K562 (cell line): ENCODE results near the gene TTLL11. TPM values are rescaled to one million over a fixed set of nuclear protein-coding genes. Genes with fewer than 3 reads are reported as not detected.
A peak's percentile ranks its signal among the peaks of the same experiment; 100 is the strongest.

Experiments
- ATAC-seq: fragments of 200-7000 bp; cut with Tn5 transposase; 3 replicates; pipeline ENCODE4 v1.9.1; 2020; ENCODE audit warnings: moderate library complexity
- BruUV-seq: library from RNA; stranded (reverse); fragments of 400-500 nt; replicated peaks from 2 replicates; lab custom pipeline; 2021; lab: Mats Ljungman, UMichigan
- CTCF ChIA-PET: fragments of 300-600 bp; formaldehyde crosslinking; extraction: SDS; loops from one replicate; lab custom pipeline; 2021; ENCODE audit warnings: low intra/inter-chr PET ratio; lab: Yijun Ruan, JAX
- POLR2A ChIA-PET: fragments of 300-600, 350-650 bp; sonication (Branson Sonifier 250); formaldehyde crosslinking; extraction: SDS; loops from one replicate; lab custom pipeline; 2021; ENCODE audit warnings: antibody characterized with exemption, inconsistent platforms; lab: Yijun Ruan, JAX
- DNase-seq, 4 experiments: peaks; one replicate each; pipeline versions ENCODE4 v3.0.0 to v3.0.0-alpha.2; 2011 to 2018; ENCODE audit warnings: low spot score in 3 of 4, mixed read lengths in 3 of 4; ENCODE audit errors: extremely low read depth in 1 of 4
- FAIRE-seq: peaks from 2 replicates; lab custom pipeline; 2011; peaks lifted over from hg19 to GRCh38; lab: Jason Lieb, UNC
- H2AFZ ChIP-seq: 2 replicates; pipeline ENCODE4 v1.6.0; 2011; ENCODE audit warnings: low read depth, low read length, control low read depth, inconsistent platforms
- H3K27ac ChIP-seq: fragments of 200-600 bp; 3 replicates; pipeline ENCODE4 v1.8.0; 2011; ENCODE audit warnings: low read depth, mild to moderate bottlenecking, control low read depth, inconsistent platforms, low read length, moderate library complexity, mixed read lengths; ENCODE audit errors: extremely low read depth
- H3K27me3 ChIP-seq, 2 experiments: fragments of 300-600 bp in 1 of 2; 2 replicates in 1 of 2; 3 replicates in 1 of 2; pipeline versions ENCODE4 v1.6.0 to v1.8.0; 2011; ENCODE audit warnings: inconsistent platforms in 2 of 2, low read length in 2 of 2, mild to moderate bottlenecking in 1 of 2, mixed read lengths in 1 of 2, moderate library complexity in 1 of 2; ENCODE audit not compliant: control insufficient read depth in 2 of 2, insufficient read depth in 2 of 2
- H3K36me3 ChIP-seq: fragments of 300-600 bp; 3 replicates; pipeline ENCODE4 v1.8.0; 2011; ENCODE audit warnings: mild to moderate bottlenecking, low read length, inconsistent platforms; ENCODE audit not compliant: control insufficient read depth, insufficient read depth
- H3K4me1 ChIP-seq, 2 experiments: fragments of 200-600 bp in 1 of 2; replicated peaks in 1 of 2; 2 replicates in 1 of 2; 3 replicates in 1 of 2; pipeline versions ENCODE4 v1.5.1 to v1.8.0; 2011; ENCODE audit warnings: inconsistent platforms in 2 of 2, low read length in 2 of 2, mild to moderate bottlenecking in 1 of 2, mixed read lengths in 1 of 2, moderate library complexity in 1 of 2; ENCODE audit not compliant: control insufficient read depth in 2 of 2, insufficient read depth in 2 of 2
- H3K4me2 ChIP-seq: 2 replicates; pipeline ENCODE4 v1.6.1; 2011; ENCODE audit warnings: low read length, control low read depth, inconsistent platforms, mixed read lengths; ENCODE audit not compliant: insufficient read depth
- H3K4me3 ChIP-seq: fragments of 200-600 bp; sonication (generic), shearing (Covaris generic); 2 replicates; pipeline ENCODE4 v1.5.1; 2016; ENCODE audit warnings: control low read depth, inconsistent platforms
- H3K79me2 ChIP-seq: fragments of 200-600 bp; 3 replicates; pipeline ENCODE4 v1.8.0; 2011; ENCODE audit warnings: low read length, inconsistent platforms; ENCODE audit not compliant: control insufficient read depth, insufficient read depth
- H3K9ac ChIP-seq, 2 experiments: 2 replicates each; pipeline versions ENCODE4 v1.6.0 to v1.6.1; 2011; ENCODE audit warnings: low read depth in 2 of 2, low read length in 2 of 2, control low read depth in 1 of 2, inconsistent platforms in 1 of 2, mild to moderate bottlenecking in 1 of 2, mixed read lengths in 1 of 2; ENCODE audit not compliant: insufficient read depth in 1 of 2
- H3K9me1 ChIP-seq: one replicate; pipeline ENCODE4 v1.6.0; 2011; ENCODE audit warnings: inconsistent platforms, mild to moderate bottlenecking, low read length, moderate library complexity; ENCODE audit not compliant: control insufficient read depth, insufficient read depth
- H3K9me3 ChIP-seq: replicated peaks from 2 replicates; pipeline ENCODE4 v1.5.1; 2011; ENCODE audit warnings: low read depth, low read length, inconsistent platforms; ENCODE audit not compliant: control insufficient read depth, insufficient read depth
- H4K20me1 ChIP-seq: replicated peaks from 2 replicates; pipeline ENCODE4 v1.6.1; 2011; ENCODE audit warnings: low read length, inconsistent platforms, mixed read lengths; ENCODE audit not compliant: control insufficient read depth, insufficient read depth
- ATF1 ChIP-seq, 2 experiments: fragments of 450-650 bp in 1 of 2; IDR thresholded peaks; 2 replicates each; pipeline ENCODE4 v1.6.1; 2016; ENCODE audit warnings: missing compliant biosample characterization in 1 of 2, missing genetic modification characterization in 1 of 2
- HNRNPLL ChIP-seq: fragments of 200-400 bp; formaldehyde crosslinking; IDR thresholded peaks from 2 replicates; pipeline ENCODE4 v1.6.1; 2017; ENCODE audit warnings: low read length, low read depth, mild to moderate bottlenecking; ENCODE audit not compliant: poor library complexity, severe bottlenecking
- MTA3 ChIP-seq: fragments of 450-650 bp; formaldehyde crosslinking; IDR thresholded peaks from 2 replicates; pipeline ENCODE4 v1.6.1; 2017; ENCODE audit warnings: mild to moderate bottlenecking, borderline replicate concordance
- STAG1 ChIP-seq: sonication (generic); formaldehyde crosslinking; IDR thresholded peaks from 2 replicates; pipeline ENCODE4 v1.5.0; 2020; ENCODE audit warnings: missing genetic modification reagents, borderline replicate concordance
- TSHZ1 ChIP-seq: fragments of 250-450 bp; sonication (Bioruptor Pico); IDR thresholded peaks from 2 replicates; pipeline ENCODE4 v1.4.0; 2020; ENCODE audit warnings: mild to moderate bottlenecking, moderate library complexity
- WGBS: fragments of 100-300 bp; shearing (Covaris generic); methylation state at CpG from one replicate; pipeline ENCODE4 v1.1.6; 2016; ENCODE audit warnings: low coverage, mixed read lengths; ENCODE audit not compliant: insufficient coverage; ENCODE audit errors: missing lambda C conversion rate; 5-methylcytosine and 5-hydroxymethylcytosine counted together
- in situ Hi-C: fragments of 300-500 bp; cut with MboI; formaldehyde crosslinking; loops from 4 replicates; pipeline ENCODE4 v1.15.0; 2018; ENCODE audit warnings: inconsistent platforms, mixed read lengths
- intact Hi-C: fragments of 100-400 bp; cut with micrococcal nuclease; formaldehyde crosslinking; loops from 2 replicates; pipeline ENCODE4 v1.14.2; 2022
- polyA plus RNA-seq, 8 experiments: library from polyadenylated mRNA; depleted of rRNA in 4 of 8; stranded (reverse) in 5 of 8; unstranded in 3 of 8; fragments of >200 nt; fragmentation: Nextera tagmentation in 2 of 8; fragmentation: Illumina TruSeq in 1 of 8; extraction: Ambion mirVana in 2 of 8; extraction: Trizol in 1 of 8; gene quantifications; 2 replicates each; pipeline versions ENCODE4 v1.2.1 to v1.2.3, GENCODE V29; 2011 to 2014; ENCODE audit warnings: inconsistent platforms in 1 of 8, missing spikeins in 1 of 8
- total RNA-seq, 7 experiments: library from RNA; depleted of rRNA in 6 of 7; stranded (reverse); fragments of >200 nt in 6 of 7; fragmentation: Illumina TruSeq in 2 of 7; extraction: Trizol in 2 of 7; gene quantifications; 2 replicates each; pipeline versions ENCODE4 v1.2.1 to v1.2.3, GENCODE V29; 2011 to 2021; ENCODE audit warnings: low replicate concordance in 1 of 7
- TF ChIP-seq, protein P1 (sequence below): IDR thresholded peaks from 2 replicates; pipeline ENCODE4 v1.6.1; 2011; ENCODE audit warnings: borderline replicate concordance, low read depth, mild to moderate bottlenecking, moderate library complexity, low read length; ENCODE audit not compliant: insufficient read depth, poor library complexity, severe bottlenecking

TTLL11 gene
- total and polyA plus RNA-seq, 9 of the 15 experiments (the other 6 are each of a cell fraction or from before 2014, with no cell fraction given) = 0.83 to 4.4 (median 2.7) TPM

- 24% methylated on average over 16 of the region's 17 CpGs for WGBS
- DNase-seq (peak in 1 of 4 experiments; percentile 11), ATAC-seq (peak; percentile 69; the same call in 2 of the 3 replicates), FAIRE-seq (no peak)
- Histone ChIP-seq H3K79me2 (no peaks in the 10 kb centered on the region), H4K20me1 (no peaks in the 10 kb centered on the region; the same call in 1 of the 2 replicates), H3K27me3 (peaks cover 3 to 7% of the 10 kb centered on the region in 2 experiments; a peak in 3 of 5 replicates), H3K9ac (no peak overlapping the region), H3K4me1 (peaks cover 5 to 11% of the 10 kb centered on the region in 2 experiments; a peak in 4 of 5 replicates), H3K9me1 (no peaks in the 10 kb centered on the region), H3K27ac (no peak overlapping the region), H3K4me2 (no peak overlapping the region), H2AFZ (no peak overlapping the region), H3K9me3 (no peaks in the 10 kb centered on the region), H3K4me3 (no peak overlapping the region), H3K36me3 (no peaks in the 10 kb centered on the region)
- in situ Hi-C loops (no loop called here), intact Hi-C loops (no loop called here)
- BruUV-seq = no TSS peak
- ChIA-PET POLR2A (no interaction called here), CTCF (no interaction called here)
- no peak for TF ChIP-seq MTA3
- no peak for TF ChIP-seq STAG1
- TF ChIP-seq TSHZ1 (CRISPR knock-in tag) = no peak
- TF ChIP-seq, protein P1, sequence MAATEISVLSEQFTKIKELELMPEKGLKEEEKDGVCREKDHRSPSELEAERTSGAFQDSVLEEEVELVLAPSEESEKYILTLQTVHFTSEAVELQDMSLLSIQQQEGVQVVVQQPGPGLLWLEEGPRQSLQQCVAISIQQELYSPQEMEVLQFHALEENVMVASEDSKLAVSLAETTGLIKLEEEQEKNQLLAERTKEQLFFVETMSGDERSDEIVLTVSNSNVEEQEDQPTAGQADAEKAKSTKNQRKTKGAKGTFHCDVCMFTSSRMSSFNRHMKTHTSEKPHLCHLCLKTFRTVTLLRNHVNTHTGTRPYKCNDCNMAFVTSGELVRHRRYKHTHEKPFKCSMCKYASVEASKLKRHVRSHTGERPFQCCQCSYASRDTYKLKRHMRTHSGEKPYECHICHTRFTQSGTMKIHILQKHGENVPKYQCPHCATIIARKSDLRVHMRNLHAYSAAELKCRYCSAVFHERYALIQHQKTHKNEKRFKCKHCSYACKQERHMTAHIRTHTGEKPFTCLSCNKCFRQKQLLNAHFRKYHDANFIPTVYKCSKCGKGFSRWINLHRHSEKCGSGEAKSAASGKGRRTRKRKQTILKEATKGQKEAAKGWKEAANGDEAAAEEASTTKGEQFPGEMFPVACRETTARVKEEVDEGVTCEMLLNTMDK = no peak
- TF ChIP-seq ATF1 (CRISPR knock-in tag; IDR thresholded peaks at IDR 0.05) = no peak
- no peak for TF ChIP-seq ATF1 (tag; IDR thresholded peaks at IDR 0.05)
- TF ChIP-seq HNRNPLL = peak; percentile 67
Observed at GRCh38 chr9:121827251-121827967, 265.7 kb downstream of the TTLL11 start.
